Right lobe of liver (tissue), 6 donors: ENCODE measurements around the gene RASSF8. TPM values are rescaled to one million over a fixed set of nuclear protein-coding genes. Genes with fewer than 3 reads are reported as not detected.

Experiments
- ATAC-seq, 4 donors: fragments of 200-7000 bp; cut with Tn5 transposase; one replicate each; pipeline ENCODE4 v1.9.1; 2020; ENCODE audit warnings: mild to moderate bottlenecking in 4 of 4, moderate library complexity in 4 of 4
- DNase-seq, 3 donors: peaks; one replicate each; pipeline ENCODE4 v3.0.0-alpha.2; 2020
- H3K27ac ChIP-seq, 3 donors: fragments of 200-600 bp; one replicate each; pipeline ENCODE4 v1.8.0; 2022
- H3K27me3 ChIP-seq, 2 donors: fragments of 200-600 bp; one replicate each; pipeline ENCODE4 v1.8.0; 2022
- H3K36me3 ChIP-seq, 4 donors: fragments of 200-600 bp; sonication (generic) in 1 of 4; one replicate each; pipeline versions ENCODE4 v1.5.1 to v1.8.0; 2017 to 2022; ENCODE audit warnings: control low read depth in 1 of 4
- H3K4me1 ChIP-seq, 4 donors: fragments of 200-600 bp; sonication (generic) in 1 of 4; one replicate each; pipeline versions ENCODE4 v1.5.1 to v1.8.0; 2017 to 2022; ENCODE audit warnings: control low read depth in 1 of 4
- H3K4me3 ChIP-seq, 3 donors: fragments of 200-600 bp; one replicate each; pipeline ENCODE4 v1.8.0; 2022
- H3K9me3 ChIP-seq, 4 donors: fragments of 200-600 bp; sonication (generic) in 1 of 4; one replicate each; pipeline versions ENCODE4 v1.5.1 to v1.8.0; 2017 to 2022; ENCODE audit warnings: control low read depth in 1 of 4
- POLR2A ChIP-seq: fragments of 450-650 bp; IDR thresholded peaks from one replicate; pipeline ENCODE4 v1.6.1; 2017; ENCODE audit warnings: antibody characterized with exemption, mild to moderate bottlenecking
- WGBS: methylation state at CpG from one replicate; pipeline ENCODE4 v1.1.6; 2018; ENCODE audit warnings: low coverage, low lambda C conversion rate; ENCODE audit not compliant: insufficient coverage; ENCODE audit errors: missing lambda C conversion rate; 5-methylcytosine and 5-hydroxymethylcytosine counted together
- intact Hi-C, 2 donors: fragments of 100-400 bp; cut with DNase I; formaldehyde crosslinking; loops; one replicate each; pipeline versions ENCODE4 v1.11.2 to v1.14.1; 2022
- total RNA-seq, 6 experiments: library from RNA; depleted of rRNA in 2 of 6; stranded (reverse); fragments of >200 nt in 2 of 6; fragmentation: NEBNext Ultra II Directional in 3 of 6; extraction: Animal tissue kit (Norgen Biotek cat#: 25700) in 3 of 6; gene quantifications; one replicate each; pipeline versions ENCODE4 v1.1.0 to v1.2.4, GENCODE V29; 2016 to 2023
- TF ChIP-seq, protein P1 (sequence below), 4 donors: fragments of 200-600 bp in 3 of 4; fragments of 450-650 bp in 1 of 4; IDR thresholded peaks; one replicate each; pipeline versions ENCODE4 v1.5.1 to v1.8.0; 2016 to 2022; ENCODE audit warnings: antibody characterized with exemption in 4 of 4, mild to moderate bottlenecking in 2 of 4
- donor health status: DM: no; HTN: yes; CAD: no.
- donor health status: DM: no; HTN: no; CAD: no.
- donor health status: DM: no; HTN: no; CAD: no.
- donor health status: DM: no; HTN: yes; CAD: no.
- donor health status: DM: no; HTN: yes; CAD: no.

Gene RASSF8
- total RNA-seq, 6 experiments from 2014 or later = 3.9 to 12.4 (median 7.3) TPM

DNA sequence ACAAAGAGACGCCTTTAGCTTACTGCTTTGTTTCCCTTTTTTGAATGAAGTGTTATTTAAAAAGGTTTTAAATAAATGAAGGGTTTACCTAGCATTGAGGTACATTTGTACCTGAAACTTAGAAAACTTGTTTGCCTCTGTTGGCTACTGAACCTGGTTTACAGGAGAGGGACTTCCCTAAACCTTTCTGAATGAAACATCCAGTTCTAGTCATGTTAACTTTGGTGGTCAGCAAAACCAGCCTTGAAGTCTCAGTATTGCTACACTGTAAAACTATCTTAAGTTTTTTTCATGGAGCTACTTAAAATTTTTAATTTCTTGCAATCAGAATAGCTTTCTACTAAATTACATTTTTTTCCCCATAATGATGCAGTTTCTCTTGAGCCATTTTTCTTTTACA, 38.2 kb downstream of the RASSF8 start:
- Histone ChIP-seq H3K4me3 (no peak overlapping the region), H3K27ac (no peak overlapping the region), H3K36me3 (no peaks in the 10 kb centered on the region), H3K4me1 (no peaks in the 10 kb centered on the region), H3K9me3 (no peaks in the 10 kb centered on the region), H3K27me3 (no peaks in the 10 kb centered on the region)
- DNase-seq (no peak), ATAC-seq (no peak)
- TF ChIP-seq, protein P1, sequence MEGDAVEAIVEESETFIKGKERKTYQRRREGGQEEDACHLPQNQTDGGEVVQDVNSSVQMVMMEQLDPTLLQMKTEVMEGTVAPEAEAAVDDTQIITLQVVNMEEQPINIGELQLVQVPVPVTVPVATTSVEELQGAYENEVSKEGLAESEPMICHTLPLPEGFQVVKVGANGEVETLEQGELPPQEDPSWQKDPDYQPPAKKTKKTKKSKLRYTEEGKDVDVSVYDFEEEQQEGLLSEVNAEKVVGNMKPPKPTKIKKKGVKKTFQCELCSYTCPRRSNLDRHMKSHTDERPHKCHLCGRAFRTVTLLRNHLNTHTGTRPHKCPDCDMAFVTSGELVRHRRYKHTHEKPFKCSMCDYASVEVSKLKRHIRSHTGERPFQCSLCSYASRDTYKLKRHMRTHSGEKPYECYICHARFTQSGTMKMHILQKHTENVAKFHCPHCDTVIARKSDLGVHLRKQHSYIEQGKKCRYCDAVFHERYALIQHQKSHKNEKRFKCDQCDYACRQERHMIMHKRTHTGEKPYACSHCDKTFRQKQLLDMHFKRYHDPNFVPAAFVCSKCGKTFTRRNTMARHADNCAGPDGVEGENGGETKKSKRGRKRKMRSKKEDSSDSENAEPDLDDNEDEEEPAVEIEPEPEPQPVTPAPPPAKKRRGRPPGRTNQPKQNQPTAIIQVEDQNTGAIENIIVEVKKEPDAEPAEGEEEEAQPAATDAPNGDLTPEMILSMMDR (IDR thresholded peaks at IDR 0.05) = no peak
- TF ChIP-seq POLR2A = no peak
- 94% methylated on average over 1 of the region's 1 CpG for WGBS
- intact Hi-C loops = no loop called here

DNA sequence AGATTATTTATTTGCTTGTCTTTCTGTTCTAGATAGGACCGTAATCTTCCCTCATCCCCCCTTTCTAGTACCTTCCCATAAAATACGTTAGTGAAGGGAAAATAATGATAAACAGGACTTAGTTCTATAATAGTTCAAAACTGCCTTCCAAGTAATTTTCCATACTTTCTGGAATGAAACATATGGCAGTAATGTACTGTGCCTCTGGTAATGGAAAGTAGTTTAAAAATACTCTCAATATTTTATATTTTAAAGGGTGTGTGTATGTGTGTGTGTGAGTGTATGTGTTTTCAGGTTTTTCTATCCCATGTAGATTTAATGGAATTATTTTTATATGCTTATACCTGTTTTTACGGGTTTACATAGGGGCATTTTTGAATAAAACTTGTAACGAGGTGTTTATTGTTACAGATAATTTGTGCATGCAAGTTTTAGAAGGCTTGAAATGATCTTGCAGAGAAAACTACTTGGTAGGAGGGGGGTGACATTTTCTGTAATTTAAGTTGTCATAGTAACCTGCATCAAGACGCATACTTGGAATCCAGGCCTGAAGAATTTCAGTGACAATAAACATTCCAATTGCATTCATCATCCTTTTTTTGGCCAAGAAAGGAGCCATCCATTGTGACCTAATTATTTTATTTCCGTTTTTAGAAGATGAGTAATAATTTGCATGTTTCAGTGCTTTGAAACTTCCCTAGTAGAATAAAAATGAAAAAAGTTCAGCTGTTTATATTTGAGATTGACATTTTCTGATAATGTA, 38.9 kb downstream of the RASSF8 start:
- Histone ChIP-seq H3K27me3 (no peaks in the 10 kb centered on the region), H3K27ac (no peak overlapping the region), H3K9me3 (no peaks in the 10 kb centered on the region), H3K4me1 (no peaks in the 10 kb centered on the region), H3K36me3 (no peaks in the 10 kb centered on the region), H3K4me3 (no peak overlapping the region)
- 80% methylated on average over 6 of the region's 6 CpGs for WGBS
- TF ChIP-seq POLR2A = no peak
- TF ChIP-seq, protein P1 (IDR thresholded peaks at IDR 0.05) = no peak
- no peak for DNase-seq
- ATAC-seq = no peak
- intact Hi-C loops = no loop called here

DNA sequence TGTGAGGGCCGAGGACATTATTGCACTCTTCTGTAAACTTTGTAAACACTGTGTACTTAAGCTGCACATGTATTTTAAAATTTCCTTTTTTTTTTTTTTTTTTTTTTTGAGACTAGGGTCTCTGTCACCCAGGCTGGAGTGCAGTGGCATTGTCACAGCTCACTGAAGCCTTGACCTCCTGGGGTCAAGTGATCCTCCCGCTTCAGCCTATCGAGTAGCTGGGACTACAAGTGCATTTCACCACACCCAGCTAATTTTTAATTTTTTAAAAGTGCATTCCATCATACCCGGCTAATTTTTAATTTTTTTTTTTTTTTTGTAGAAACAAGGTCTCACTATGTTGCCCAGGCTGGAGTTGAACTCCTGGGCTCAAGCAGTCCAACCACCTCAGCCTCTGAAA, 42.4 kb downstream of the RASSF8 start:
- H3K4me1 ChIP-seq = no peaks in the 10 kb centered on the region
- TF ChIP-seq POLR2A = no peak
- TF ChIP-seq, protein P1 (IDR thresholded peaks at IDR 0.05) = no peak
- H3K4me3 ChIP-seq = no peak overlapping the region
- DNase-seq = no peak
- no peak for ATAC-seq
- intact Hi-C loops = no loop called here
- 75% methylated on average over 4 of the region's 4 CpGs for WGBS
- H3K27me3 ChIP-seq = no peaks in the 10 kb centered on the region
- H3K27ac ChIP-seq = no peak overlapping the region
- no peaks in the 10 kb centered on the region for H3K36me3 ChIP-seq
- peaks cover 0 to 7% (median 0%) of the 10 kb centered on the region in 4 donors for H3K9me3 ChIP-seq

DNA sequence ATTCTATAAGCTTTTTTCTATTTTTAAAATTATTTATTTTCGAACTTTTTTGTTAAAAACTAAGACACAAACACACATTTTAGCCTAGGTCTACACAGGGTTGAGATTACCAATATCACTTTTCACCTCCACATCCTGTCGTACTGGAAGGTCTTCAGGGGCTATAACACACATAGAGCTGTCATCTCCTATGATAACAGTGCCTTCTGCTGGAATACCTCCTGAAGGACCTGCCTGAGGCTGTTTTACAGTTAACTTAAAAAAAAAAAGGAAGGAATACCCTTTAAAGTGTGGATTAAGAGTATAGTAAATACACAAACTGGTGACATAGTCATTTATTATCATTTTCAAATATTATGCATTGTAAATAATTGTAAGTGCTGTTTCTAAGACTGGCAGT, 43.0 kb downstream of the RASSF8 start:
- TF ChIP-seq, protein P1 (IDR thresholded peaks at IDR 0.05) = no peak
- no peak for TF ChIP-seq POLR2A
- 76% methylated on average over 2 of the region's 2 CpGs for WGBS
- no peak for DNase-seq
- Histone ChIP-seq H3K27ac (no peak overlapping the region), H3K4me1 (no peaks in the 10 kb centered on the region), H3K27me3 (no peaks in the 10 kb centered on the region), H3K9me3 (peaks cover 0 to 7% (median 0%) of the 10 kb centered on the region in 4 donors), H3K4me3 (no peak overlapping the region), H3K36me3 (no peaks in the 10 kb centered on the region)
- intact Hi-C loops = no loop called here
- no peak for ATAC-seq
